Lower leg skin (tissue), 3 donors: ENCODE results near the gene GTSE1.

Source experiments
- POLR2A ChIP-seq, 2 donors: fragments of 450-650 bp; IDR thresholded peaks; one replicate each; pipeline ENCODE4 v1.6.1; 2016 to 2017; ENCODE audit warnings: antibody characterized with exemption in 2 of 2, mild to moderate bottlenecking in 1 of 2, moderate library complexity in 1 of 2
- TF ChIP-seq, protein P1 (sequence below), 3 donors: fragments of 450-650 bp; IDR thresholded peaks; one replicate each; pipeline ENCODE4 v1.5.1; 2016; ENCODE audit warnings: antibody characterized with exemption in 3 of 3, mild to moderate bottlenecking in 3 of 3, moderate library complexity in 2 of 3

DNA sequence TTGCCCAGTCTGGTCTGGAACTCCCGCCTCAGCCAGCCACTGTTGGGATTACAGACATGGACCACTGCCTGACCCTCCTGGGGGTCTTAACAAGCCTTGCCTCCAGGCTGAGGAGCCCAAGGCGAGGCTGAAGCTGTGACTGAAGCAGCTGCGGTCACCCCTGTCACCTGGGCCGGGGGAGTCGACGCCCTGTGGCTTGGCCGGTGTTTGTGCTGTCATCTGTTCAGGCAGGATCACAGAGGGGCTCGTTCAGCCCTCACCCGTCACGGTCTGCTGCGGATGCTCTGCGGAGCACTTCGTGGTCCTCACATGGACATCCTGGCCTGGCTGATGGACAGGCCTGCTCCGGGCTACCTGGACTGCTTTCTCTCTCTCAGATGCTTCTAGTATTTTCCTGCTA, 62.7 kb downstream of the GTSE1 start:
- TF ChIP-seq, protein P1, sequence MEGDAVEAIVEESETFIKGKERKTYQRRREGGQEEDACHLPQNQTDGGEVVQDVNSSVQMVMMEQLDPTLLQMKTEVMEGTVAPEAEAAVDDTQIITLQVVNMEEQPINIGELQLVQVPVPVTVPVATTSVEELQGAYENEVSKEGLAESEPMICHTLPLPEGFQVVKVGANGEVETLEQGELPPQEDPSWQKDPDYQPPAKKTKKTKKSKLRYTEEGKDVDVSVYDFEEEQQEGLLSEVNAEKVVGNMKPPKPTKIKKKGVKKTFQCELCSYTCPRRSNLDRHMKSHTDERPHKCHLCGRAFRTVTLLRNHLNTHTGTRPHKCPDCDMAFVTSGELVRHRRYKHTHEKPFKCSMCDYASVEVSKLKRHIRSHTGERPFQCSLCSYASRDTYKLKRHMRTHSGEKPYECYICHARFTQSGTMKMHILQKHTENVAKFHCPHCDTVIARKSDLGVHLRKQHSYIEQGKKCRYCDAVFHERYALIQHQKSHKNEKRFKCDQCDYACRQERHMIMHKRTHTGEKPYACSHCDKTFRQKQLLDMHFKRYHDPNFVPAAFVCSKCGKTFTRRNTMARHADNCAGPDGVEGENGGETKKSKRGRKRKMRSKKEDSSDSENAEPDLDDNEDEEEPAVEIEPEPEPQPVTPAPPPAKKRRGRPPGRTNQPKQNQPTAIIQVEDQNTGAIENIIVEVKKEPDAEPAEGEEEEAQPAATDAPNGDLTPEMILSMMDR (IDR thresholded peaks at IDR 0.05) = no peak
- TF ChIP-seq POLR2A (IDR thresholded peaks at IDR 0.05) = no peak
